Measurements from ENCODE around the gene TMIGD1. TPM values are rescaled to one million over a fixed set of nuclear protein-coding genes. Genes with fewer than 3 reads are reported as not detected.

Gene TMIGD1
- total and polyA plus RNA-seq, 2 of the 13 experiments (the other 11 are each of a cell fraction or from before 2014, with no cell fraction given) = not detected

DNA sequence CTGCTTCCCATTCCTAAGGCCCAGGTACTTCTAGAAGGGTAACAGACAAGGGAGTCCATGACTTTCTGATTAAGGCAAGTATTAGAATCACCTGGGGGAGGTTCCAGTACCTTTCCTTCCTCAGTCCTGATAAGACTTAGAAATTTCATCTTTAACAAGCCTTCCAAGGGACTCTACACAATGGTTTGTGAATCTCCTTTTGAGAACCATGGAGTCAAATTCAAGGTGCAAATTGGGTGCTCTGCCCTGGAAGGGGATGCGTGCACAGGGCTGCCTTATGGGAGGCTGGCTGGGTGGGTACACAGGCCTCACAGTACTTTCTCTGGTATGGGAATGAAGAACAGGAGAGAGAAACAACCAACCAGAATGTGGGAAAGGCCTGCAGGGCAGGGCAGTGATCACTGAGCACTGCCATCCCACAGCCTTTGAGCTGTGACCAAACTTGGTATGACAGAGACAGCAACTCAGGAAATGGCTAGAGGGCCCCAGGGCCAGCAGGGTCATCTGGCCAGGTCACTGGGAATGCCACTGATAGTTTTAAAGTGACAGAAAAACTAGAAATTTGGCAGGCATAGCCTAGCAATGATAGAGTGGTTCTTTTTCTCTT lies 3.6 kb upstream of the TMIGD1 start (continued):
- TF ChIP-seq, protein P1, sequence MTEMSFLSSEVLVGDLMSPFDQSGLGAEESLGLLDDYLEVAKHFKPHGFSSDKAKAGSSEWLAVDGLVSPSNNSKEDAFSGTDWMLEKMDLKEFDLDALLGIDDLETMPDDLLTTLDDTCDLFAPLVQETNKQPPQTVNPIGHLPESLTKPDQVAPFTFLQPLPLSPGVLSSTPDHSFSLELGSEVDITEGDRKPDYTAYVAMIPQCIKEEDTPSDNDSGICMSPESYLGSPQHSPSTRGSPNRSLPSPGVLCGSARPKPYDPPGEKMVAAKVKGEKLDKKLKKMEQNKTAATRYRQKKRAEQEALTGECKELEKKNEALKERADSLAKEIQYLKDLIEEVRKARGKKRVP (CRISPR knock-in tag; IDR thresholded peaks at IDR 0.05) = no peak
- peak; percentile 20 for TF ChIP-seq YY1 (IDR thresholded peaks at IDR 0.05; ENCODE audit: insufficient read depth, insufficient replicate concordance, low read depth, low read length)
- TF ChIP-seq ZNF33A (CRISPR knock-in tag; IDR thresholded peaks at IDR 0.05; ENCODE audit: borderline replicate concordance) = no peak
- TF ChIP-seq ATF7 (IDR thresholded peaks at IDR 0.05) = no peak
- no peak for TF ChIP-seq ATF7 (CRISPR knock-in tag; IDR thresholded peaks at IDR 0.05)
- TF ChIP-seq, protein P2, sequence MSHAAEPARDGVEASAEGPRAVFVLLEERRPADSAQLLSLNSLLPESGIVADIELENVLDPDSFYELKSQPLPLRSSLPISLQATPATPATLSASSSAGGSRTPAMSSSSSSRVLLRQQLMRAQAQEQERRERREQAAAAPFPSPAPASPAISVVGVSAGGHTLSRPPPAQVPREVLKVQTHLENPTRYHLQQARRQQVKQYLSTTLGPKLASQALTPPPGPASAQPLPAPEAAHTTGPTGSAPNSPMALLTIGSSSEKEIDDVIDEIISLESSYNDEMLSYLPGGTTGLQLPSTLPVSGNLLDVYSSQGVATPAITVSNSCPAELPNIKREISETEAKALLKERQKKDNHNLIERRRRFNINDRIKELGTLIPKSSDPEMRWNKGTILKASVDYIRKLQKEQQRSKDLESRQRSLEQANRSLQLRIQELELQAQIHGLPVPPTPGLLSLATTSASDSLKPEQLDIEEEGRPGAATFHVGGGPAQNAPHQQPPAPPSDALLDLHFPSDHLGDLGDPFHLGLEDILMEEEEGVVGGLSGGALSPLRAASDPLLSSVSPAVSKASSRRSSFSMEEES (CRISPR knock-in tag; IDR thresholded peaks at IDR 0.05) = no peak
- TF ChIP-seq SP4 (CRISPR knock-in tag; IDR thresholded peaks at IDR 0.05) = no peak
- peak; percentile 95 for TF ChIP-seq ETV5 (CRISPR knock-in tag; IDR thresholded peaks at IDR 0.05; ENCODE audit: borderline replicate concordance)
- no peak for TF ChIP-seq ZNF674 (CRISPR knock-in tag; IDR thresholded peaks at IDR 0.05; ENCODE audit: low read depth)
- TF ChIP-seq ZSCAN21 (CRISPR knock-in tag; IDR thresholded peaks at IDR 0.05; ENCODE audit: borderline replicate concordance) = peak; percentile 89
- TF ChIP-seq AGO2 (optimal IDR thresholded peaks at IDR 0.05; ENCODE audit: low read depth, low read length) = no peak
- peak; percentile 62 for TF ChIP-seq ELF1 (CRISPR knock-in tag; IDR thresholded peaks at IDR 0.05)
- TF ChIP-seq, protein P3, sequence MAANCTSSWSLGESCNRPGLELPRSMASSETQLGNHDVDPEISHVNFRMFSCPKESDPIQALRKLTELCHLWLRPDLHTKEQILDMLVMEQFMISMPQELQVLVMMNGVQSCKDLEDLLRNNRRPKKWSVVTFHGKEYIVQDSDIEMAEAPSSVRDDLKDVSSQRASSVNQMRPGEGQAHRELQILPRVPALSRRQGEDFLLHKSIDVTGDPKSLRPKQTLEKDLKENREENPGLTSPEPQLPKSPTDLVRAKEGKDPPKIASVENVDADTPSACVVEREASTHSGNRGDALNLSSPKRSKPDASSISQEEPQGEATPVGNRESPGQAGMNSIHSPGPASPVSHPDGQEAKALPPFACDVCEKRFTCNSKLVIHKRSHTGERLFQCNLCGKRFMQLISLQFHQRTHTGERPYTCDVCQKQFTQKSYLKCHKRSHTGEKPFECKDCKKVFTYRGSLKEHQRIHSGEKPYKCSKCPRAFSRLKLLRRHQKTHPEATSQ (CRISPR knock-in tag; IDR thresholded peaks at IDR 0.05; ENCODE audit: borderline replicate concordance) = no peak
- TF ChIP-seq NR2F2 (IDR thresholded peaks at IDR 0.05; ENCODE audit: borderline replicate concordance, low read depth) = peak; percentile 85
- TF ChIP-seq EED (CRISPR knock-in tag; IDR thresholded peaks at IDR 0.05) = no peak
- no peak for TF ChIP-seq ZNF563 (CRISPR knock-in tag; IDR thresholded peaks at IDR 0.05)
- TF ChIP-seq RFX1 (IDR thresholded peaks at IDR 0.05) = no peak
- no peak for TF ChIP-seq NFRKB (IDR thresholded peaks at IDR 0.05)
- no peak for TF ChIP-seq KMT2B (CRISPR knock-in tag; IDR thresholded peaks at IDR 0.05)
- peak; percentile 85; the same call in 1 of the 2 replicates for TF ChIP-seq SPEN (CRISPR knock-in tag; IDR thresholded peaks at IDR 0.05; ENCODE audit: low read depth)
- no peak for TF ChIP-seq KDM1A (CRISPR knock-in tag; IDR thresholded peaks at IDR 0.05)
- TF ChIP-seq, protein P4, sequence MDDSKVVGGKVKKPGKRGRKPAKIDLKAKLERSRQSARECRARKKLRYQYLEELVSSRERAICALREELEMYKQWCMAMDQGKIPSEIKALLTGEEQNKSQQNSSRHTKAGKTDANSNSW (CRISPR knock-in tag; IDR thresholded peaks at IDR 0.05; ENCODE audit: borderline replicate concordance) = no peak
- TF ChIP-seq SALL1 (CRISPR knock-in tag; IDR thresholded peaks at IDR 0.05) = peak; percentile 90
- TF ChIP-seq ZNF101 (CRISPR knock-in tag; IDR thresholded peaks at IDR 0.05; ENCODE audit: borderline replicate concordance, low read depth) = no peak
- no peak for TF ChIP-seq ZNF558 (CRISPR knock-in tag; IDR thresholded peaks at IDR 0.05; ENCODE audit: borderline replicate concordance)
- TF ChIP-seq ZNF296 (CRISPR knock-in tag; conservative IDR thresholded peaks at IDR 0.05) = no peak
- TF ChIP-seq, protein P5, sequence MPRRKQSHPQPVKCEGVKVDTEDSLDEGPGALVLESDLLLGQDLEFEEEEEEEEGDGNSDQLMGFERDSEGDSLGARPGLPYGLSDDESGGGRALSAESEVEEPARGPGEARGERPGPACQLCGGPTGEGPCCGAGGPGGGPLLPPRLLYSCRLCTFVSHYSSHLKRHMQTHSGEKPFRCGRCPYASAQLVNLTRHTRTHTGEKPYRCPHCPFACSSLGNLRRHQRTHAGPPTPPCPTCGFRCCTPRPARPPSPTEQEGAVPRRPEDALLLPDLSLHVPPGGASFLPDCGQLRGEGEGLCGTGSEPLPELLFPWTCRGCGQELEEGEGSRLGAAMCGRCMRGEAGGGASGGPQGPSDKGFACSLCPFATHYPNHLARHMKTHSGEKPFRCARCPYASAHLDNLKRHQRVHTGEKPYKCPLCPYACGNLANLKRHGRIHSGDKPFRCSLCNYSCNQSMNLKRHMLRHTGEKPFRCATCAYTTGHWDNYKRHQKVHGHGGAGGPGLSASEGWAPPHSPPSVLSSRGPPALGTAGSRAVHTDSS (CRISPR knock-in tag; conservative IDR thresholded peaks at IDR 0.05) = no peak
